Middle frontal gyrus (tissue), 1 donor: ENCODE data around the gene KRTAP17-1.
"Not testable (repeated sequence)": the region's sequence is repeated elsewhere in the genome, so short reads cannot be mapped to it uniquely, and the experiment has no call there.

Experiments
- DNase-seq: peaks from one replicate; pipeline ENCODE4 v3.0.0-alpha.2; 2015; ENCODE audit warnings: low spot score; ENCODE audit errors: extremely low spot score

Gene KRTAP17-1

GRCh38 chr17:41304091-41304490 is 11.4 kb downstream of the KRTAP17-1 start:
- no peak for DNase-seq

GRCh38 chr17:41302981-41303380 is 12.5 kb downstream of the KRTAP17-1 start:
- DNase-seq, result no peak

GRCh38 chr17:41301916-41302901 is 13.3 kb downstream of the KRTAP17-1 start, which contains the start of gene KRTAP29-1:
Gene KRTAP29-1, minus strand, starts transcription at chr17:41302851. Its CDS starts 0 bp downstream, at chr17:41302851.
- DNase-seq, result no peak

DNA sequence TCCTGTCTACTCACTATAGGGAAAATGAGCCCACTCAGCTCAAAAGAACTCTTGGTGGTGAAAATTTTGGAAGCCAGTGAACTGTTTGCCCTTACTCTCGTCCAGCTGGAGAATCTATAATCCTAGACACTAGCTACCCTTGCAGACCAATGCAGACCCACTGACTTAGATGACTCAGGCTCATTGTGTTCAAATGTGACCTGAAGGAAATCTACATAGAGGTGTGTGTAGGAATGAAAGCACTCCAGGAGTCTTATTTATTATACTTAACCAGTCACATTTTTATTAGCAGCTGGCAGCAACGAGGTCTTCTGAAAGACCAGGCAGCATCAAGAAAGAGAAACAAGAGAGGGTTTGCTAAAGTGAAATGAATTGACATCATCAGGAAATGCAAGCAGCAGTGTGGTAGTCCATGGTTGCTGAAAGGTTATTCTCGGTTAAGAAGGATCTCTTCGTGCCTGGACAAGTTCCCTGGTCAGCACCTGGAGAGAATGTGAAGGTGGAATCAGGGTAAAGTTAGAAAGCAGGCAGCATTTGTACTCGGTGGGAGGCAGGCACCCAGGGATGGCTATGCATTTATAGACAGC is 14.2 kb downstream of the KRTAP17-1 start:
- DNase-seq, result no peak

- DNase-seq, result no peak
Observed at GRCh38 chr17:41298458-41299135, 16.9 kb downstream of the KRTAP17-1 start.

- DNase-seq, result no peak
Observed at GRCh38 chr17:41296846-41297245, 18.7 kb downstream of the KRTAP17-1 start.

GRCh38 chr17:41294016-41294415 is 21.5 kb downstream of the KRTAP17-1 start:
- DNase-seq, result no peak

DNA sequence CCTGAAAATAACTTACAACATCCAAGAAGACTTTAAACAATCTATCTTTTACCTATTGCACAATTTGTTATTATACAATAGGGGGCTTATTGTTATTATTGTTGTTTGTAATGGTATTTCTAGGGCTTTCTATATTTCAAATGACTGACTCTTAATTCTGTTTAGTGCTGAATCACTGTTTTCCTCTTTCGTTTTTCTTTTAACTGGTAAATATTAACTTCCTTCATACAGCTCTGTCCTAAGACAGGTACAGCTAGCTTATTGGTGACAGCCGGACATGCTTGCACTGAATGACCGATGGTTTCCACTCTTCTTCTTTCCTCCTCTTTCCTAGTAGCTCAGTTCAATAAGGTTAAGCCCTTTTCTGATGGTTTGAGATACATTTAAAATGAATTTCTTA is 28.5 kb downstream of the KRTAP17-1 start:
- no peak for DNase-seq

DNA sequence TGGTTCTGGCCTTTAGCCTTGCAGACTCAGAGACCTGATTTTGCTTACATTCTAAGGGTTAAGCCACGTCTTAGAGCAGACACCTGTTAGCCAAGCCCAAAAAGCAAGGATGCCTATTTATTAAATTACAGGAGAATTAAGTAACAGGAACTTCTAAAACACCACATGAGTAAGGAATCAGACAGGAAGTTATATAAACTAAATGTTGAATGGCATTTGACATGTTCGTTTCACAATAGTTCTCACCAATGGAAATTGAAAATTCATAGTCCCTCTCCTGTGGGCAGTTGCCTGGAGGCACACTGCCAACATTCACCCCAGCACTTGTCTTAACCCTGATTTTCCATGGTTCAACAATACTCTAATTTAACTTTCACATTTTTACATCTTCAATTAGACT is 31.0 kb downstream of the KRTAP17-1 start:
- DNase-seq, result no peak

GRCh38 chr17:41284043-41284442 is 31.5 kb downstream of the KRTAP17-1 start:
- DNase-seq, result no peak

DNA sequence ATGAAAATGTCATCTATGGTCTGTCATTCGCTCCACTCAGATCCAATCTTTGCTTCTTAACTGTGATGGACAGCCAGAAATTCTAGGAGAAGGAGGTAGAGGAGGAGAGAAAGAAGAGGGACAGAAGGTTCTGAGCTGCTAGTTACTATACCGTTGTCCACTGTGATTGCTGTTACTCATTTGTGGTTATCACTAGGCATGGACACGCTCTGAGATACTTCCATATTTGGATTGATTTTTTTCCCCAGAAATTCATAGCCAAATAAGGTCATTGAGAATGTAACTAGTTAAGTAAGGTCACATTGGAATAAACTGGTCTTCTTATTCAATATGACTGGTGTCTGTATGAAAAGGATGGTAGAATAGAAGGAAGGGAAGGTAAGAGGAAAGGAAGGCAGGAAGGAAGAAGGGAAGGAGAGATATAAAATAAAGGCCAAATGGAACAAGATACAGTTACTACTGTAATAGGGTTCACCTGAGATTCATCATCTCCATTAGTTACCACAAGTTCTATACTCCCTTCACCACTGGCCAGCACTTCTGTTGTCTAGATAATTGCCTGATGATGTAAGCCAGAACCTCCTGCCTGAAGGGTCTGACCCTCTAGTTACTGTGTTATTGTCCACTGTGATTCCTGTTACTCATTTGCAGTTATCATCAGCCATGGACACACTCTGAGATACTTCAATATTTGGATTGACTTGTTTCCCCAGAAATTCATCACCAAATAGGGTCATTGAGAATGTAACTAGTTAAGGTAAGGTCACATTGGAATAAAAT is 37.1 kb downstream of the KRTAP17-1 start:
- DNase-seq, result no peak

DNA sequence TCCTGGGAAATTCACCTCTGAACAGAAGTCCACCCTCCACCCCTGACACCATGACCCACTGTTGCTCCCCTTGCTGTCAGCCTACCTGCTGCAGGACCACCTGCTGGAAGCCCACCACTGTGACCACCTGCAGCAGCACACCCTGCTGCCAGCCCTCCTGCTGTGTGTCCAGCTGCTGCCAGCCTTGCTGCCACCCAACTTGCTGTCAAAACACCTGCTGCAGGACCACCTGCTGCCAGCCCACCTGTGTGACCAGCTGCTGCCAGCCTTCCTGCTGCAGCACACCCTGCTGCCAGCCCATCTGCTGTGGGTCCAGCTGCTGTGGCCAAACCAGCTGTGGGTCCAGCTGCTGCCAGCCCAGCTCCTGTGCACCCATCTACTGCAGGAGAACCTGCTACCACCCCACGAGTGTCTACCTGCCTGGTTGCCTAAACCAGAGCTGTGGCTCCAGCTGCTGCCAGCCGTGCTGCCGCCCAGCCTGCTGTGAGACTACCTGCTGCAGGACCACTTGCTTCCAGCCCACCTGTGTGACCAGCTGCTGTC is 39.8 kb downstream of the KRTAP17-1 start, which contains the start of gene KRTAP9-7:
Gene KRTAP9-7 (plus strand): TSS at position 51 of the 543 bp plus-strand sequence. CDS start 0 bp downstream, at position 51.
- not testable (repeated sequence) for DNase-seq

DNA sequence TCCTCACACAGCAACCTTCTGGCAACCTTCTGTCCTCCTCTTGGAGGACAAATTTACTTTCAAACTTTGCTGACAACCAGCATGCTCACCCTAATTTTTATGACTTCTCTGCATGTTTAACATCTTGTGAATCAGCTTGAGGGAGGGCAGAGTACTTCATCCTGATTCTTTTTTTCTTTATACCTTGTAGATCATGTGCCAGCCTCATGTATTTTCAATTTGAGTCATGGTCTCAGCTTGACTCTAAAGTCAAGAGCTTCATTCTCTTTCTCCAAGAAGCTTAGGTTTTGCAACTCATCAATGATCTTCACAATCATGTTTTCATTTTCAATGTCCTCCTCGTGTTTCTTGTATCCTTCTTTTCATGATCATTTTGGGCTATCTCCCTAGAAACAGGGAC is 43.7 kb downstream of the KRTAP17-1 start:
- DNase-seq, result no peak

GRCh38 chr17:41271323-41271722 is 44.2 kb downstream of the KRTAP17-1 start:
- not testable (repeated sequence) for DNase-seq

DNA sequence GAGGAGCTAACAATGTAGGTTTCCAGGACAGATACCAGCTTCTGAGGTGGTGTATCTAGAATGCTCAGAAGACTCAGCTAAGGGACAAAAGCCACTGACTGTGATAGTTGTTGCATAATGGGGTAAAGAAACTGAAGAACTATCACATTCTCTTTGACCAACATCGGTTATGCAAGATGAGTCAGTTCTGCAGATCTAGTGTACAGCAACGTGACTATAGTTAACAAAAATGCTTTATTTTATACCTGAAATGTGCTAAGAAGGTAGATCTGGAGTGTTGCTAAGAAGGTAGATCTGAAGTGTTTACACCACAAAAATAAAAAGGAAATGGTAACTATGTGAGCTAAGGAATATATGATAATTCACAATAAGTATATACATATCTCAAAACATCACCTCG is 47.8 kb downstream of the KRTAP17-1 start:
- no peak for DNase-seq

DNA sequence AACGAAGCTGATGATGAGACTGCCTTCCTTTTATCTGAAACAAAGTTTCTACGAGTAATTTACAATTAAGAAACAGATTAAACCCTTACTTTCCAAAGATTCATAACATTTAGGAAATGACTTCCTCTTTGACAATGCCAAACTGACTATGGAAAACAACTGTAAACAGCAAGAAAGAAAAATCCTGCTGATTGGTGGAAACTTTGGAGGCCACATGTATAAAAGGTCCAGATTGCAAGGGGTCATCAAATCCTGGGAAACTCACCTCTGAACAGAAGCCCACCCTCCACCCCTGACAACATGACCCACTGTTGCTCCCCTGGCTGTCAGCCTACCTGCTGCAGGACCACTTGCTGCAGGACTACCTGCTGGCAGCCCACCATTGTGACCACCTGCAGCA is 50.4 kb downstream of the KRTAP17-1 start, which contains the start of gene KRTAP9-6:
Gene KRTAP9-6 (plus strand): TSS at position 301 of the 400 bp plus-strand sequence. CDS start 0 bp downstream, at position 301.
- no peak for DNase-seq
